Astrocyte (in vitro differentiated cells and primary cell): Measurements from ENCODE around the gene MUC6. TPM values are rescaled to one million over a fixed set of nuclear protein-coding genes. Genes with fewer than 3 reads are reported as not detected.

Experiments
- DNase-seq: peaks from one replicate; pipeline ENCODE4 v3.0.0-alpha.2; 2010; ENCODE audit warnings: low read depth
- FAIRE-seq: peaks from 2 replicates; lab custom pipeline; 2011; peaks lifted over from hg19 to GRCh38; lab: Jason Lieb, UNC
- H2AFZ ChIP-seq: 2 replicates; pipeline ENCODE4 v1.6.0; 2012; ENCODE audit warnings: low read depth, low read length, inconsistent platforms
- H3K27ac ChIP-seq: 2 replicates; pipeline ENCODE4 v1.5.1; 2011; ENCODE audit warnings: low read depth, low read length, inconsistent platforms
- H3K27me3 ChIP-seq: 2 replicates; pipeline ENCODE4 v1.6.0; 2011; ENCODE audit warnings: low read length, inconsistent platforms; ENCODE audit not compliant: insufficient read depth
- H3K36me3 ChIP-seq: 2 replicates; pipeline ENCODE4 v1.5.1; 2011; ENCODE audit warnings: low read length, inconsistent platforms; ENCODE audit not compliant: insufficient read depth
- H3K4me1 ChIP-seq: 2 replicates; pipeline ENCODE4 v1.5.1; 2011; ENCODE audit warnings: low read length, inconsistent platforms; ENCODE audit not compliant: insufficient read depth
- H3K4me2 ChIP-seq: 2 replicates; pipeline ENCODE4 v1.6.0; 2012; ENCODE audit warnings: low read length, inconsistent platforms
- H3K4me3 ChIP-seq: 2 replicates; pipeline ENCODE4 v1.5.1; 2011; ENCODE audit warnings: low read depth, mild to moderate bottlenecking, low read length, inconsistent platforms; ENCODE audit not compliant: insufficient read depth
- H3K79me2 ChIP-seq: 2 replicates; pipeline ENCODE4 v1.6.0; 2012; ENCODE audit warnings: mild to moderate bottlenecking, low read length, inconsistent platforms; ENCODE audit not compliant: insufficient read depth
- H3K9ac ChIP-seq: 2 replicates; pipeline ENCODE4 v1.6.0; 2012; ENCODE audit warnings: mild to moderate bottlenecking, low read length, inconsistent platforms
- H3K9me3 ChIP-seq: 2 replicates; pipeline ENCODE4 v1.5.1; 2012; ENCODE audit warnings: low read depth, mild to moderate bottlenecking, low read length, inconsistent platforms; ENCODE audit not compliant: insufficient read depth
- H4K20me1 ChIP-seq: 2 replicates; pipeline ENCODE4 v1.6.0; 2012; ENCODE audit warnings: low read length, inconsistent platforms; ENCODE audit not compliant: insufficient read depth
- H3K27ac Mint-ChIP-seq: one replicate; pipeline ENCODE4 v1.8.0; 2021; ENCODE audit warnings: mild to moderate bottlenecking, mixed read lengths; ENCODE audit not compliant: unreplicated experiment
- H3K27me3 Mint-ChIP-seq: one replicate; pipeline ENCODE4 v1.8.0; 2021; ENCODE audit warnings: low read depth, mixed read lengths; ENCODE audit not compliant: unreplicated experiment
- H3K36me3 Mint-ChIP-seq: one replicate; pipeline ENCODE4 v1.8.0; 2021; ENCODE audit warnings: low read depth, mixed read lengths; ENCODE audit not compliant: unreplicated experiment
- H3K4me1 Mint-ChIP-seq: one replicate; pipeline ENCODE4 v1.8.0; 2021; ENCODE audit warnings: low read depth, mixed read lengths; ENCODE audit not compliant: unreplicated experiment
- H3K4me3 Mint-ChIP-seq: one replicate; pipeline ENCODE4 v1.8.0; 2021; ENCODE audit warnings: mild to moderate bottlenecking, moderate library complexity, mixed read lengths; ENCODE audit not compliant: unreplicated experiment
- H3K9me3 Mint-ChIP-seq: one replicate; pipeline ENCODE4 v1.8.0; 2021; ENCODE audit warnings: mild to moderate bottlenecking, mixed read lengths; ENCODE audit not compliant: unreplicated experiment
- CTCF ChIP-seq: IDR thresholded peaks from 2 replicates; pipeline ENCODE4 v1.5.1; 2011; ENCODE audit warnings: low read depth, mild to moderate bottlenecking, inconsistent platforms, low read length, moderate library complexity; ENCODE audit not compliant: insufficient read depth
- EZH2 ChIP-seq: IDR thresholded peaks from 2 replicates; pipeline ENCODE4 v1.6.1; 2012; ENCODE audit warnings: mild to moderate bottlenecking, low read length, inconsistent platforms; ENCODE audit not compliant: insufficient read depth
- total RNA-seq: library from RNA; stranded (reverse); gene quantifications from 2 replicates; pipeline ENCODE4 v1.2.1, GENCODE V29; 2021

MUC6 gene
- total RNA-seq, 1 donor from 2014 or later = not detected

- H3K9me3 Mint-ChIP-seq = peaks cover 8% of the 10 kb centered on the region
- Histone ChIP-seq H3K27ac (no peak overlapping the region), H3K4me3 (no peak overlapping the region), H3K79me2 (peaks cover 15% of the 10 kb centered on the region), H3K4me2 (no peak overlapping the region), H3K27me3 (no peaks in the 10 kb centered on the region), H2AFZ (no peak overlapping the region), H3K9ac (no peak overlapping the region), H3K36me3 (no peaks in the 10 kb centered on the region), H4K20me1 (peaks cover 69% of the 10 kb centered on the region), H3K9me3 (no peaks in the 10 kb centered on the region), H3K4me1 (no peaks in the 10 kb centered on the region)
- no peak for TF ChIP-seq EZH2
- DNase-seq = no peak
- H3K27ac Mint-ChIP-seq = no peak overlapping the region
- H3K27me3 Mint-ChIP-seq = no peaks in the 10 kb centered on the region
- no peak overlapping the region for H3K4me3 Mint-ChIP-seq
- peaks cover 17% of the 10 kb centered on the region for H3K36me3 Mint-ChIP-seq
- no peak for FAIRE-seq
- H3K4me1 Mint-ChIP-seq = peaks cover 4% of the 10 kb centered on the region
Measured at GRCh38 chr11:1020211-1020905, 16.2 kb downstream of the MUC6 start.

GRCh38 chr11:1019321-1019910 is 17.1 kb downstream of the MUC6 start:
- H3K36me3 Mint-ChIP-seq = peaks cover 17% of the 10 kb centered on the region
- H3K4me1 Mint-ChIP-seq = peaks cover 4% of the 10 kb centered on the region
- TF ChIP-seq EZH2 = no peak
- TF ChIP-seq CTCF = no peak
- H3K27ac ChIP-seq = no peak overlapping the region
- no peaks in the 10 kb centered on the region for H3K27me3 ChIP-seq
- no peak overlapping the region for H3K4me2 ChIP-seq
- H3K4me3 ChIP-seq = no peak overlapping the region
- peaks cover 8% of the 10 kb centered on the region for H3K9me3 Mint-ChIP-seq
- no peak overlapping the region for H2AFZ ChIP-seq
- H3K36me3 ChIP-seq = no peaks in the 10 kb centered on the region
- H3K4me1 ChIP-seq = no peaks in the 10 kb centered on the region
- no peaks in the 10 kb centered on the region for H3K9me3 ChIP-seq
- no peak for FAIRE-seq
- H3K4me3 Mint-ChIP-seq = no peak overlapping the region
- no peaks in the 10 kb centered on the region for H3K27me3 Mint-ChIP-seq
- DNase-seq = no peak
- no peak overlapping the region for H3K9ac ChIP-seq
- peaks cover 71% of the 10 kb centered on the region for H4K20me1 ChIP-seq
- H3K79me2 ChIP-seq = peaks cover 15% of the 10 kb centered on the region
- no peak overlapping the region for H3K27ac Mint-ChIP-seq

- H3K4me1 Mint-ChIP-seq = peaks cover 4% of the 10 kb centered on the region
- no peak overlapping the region for H3K27ac Mint-ChIP-seq
- Histone ChIP-seq H3K4me1 (no peaks in the 10 kb centered on the region), H2AFZ (no peak overlapping the region), H3K27me3 (no peaks in the 10 kb centered on the region), H3K79me2 (peaks cover 15% of the 10 kb centered on the region), H3K4me2 (no peak overlapping the region), H3K4me3 (no peak overlapping the region), H3K9ac (no peak overlapping the region), H3K9me3 (no peaks in the 10 kb centered on the region), H3K27ac (no peak overlapping the region), H3K36me3 (no peaks in the 10 kb centered on the region), H4K20me1 (peaks cover 67% of the 10 kb centered on the region)
- no peak overlapping the region for H3K4me3 Mint-ChIP-seq
- no peaks in the 10 kb centered on the region for H3K27me3 Mint-ChIP-seq
- H3K36me3 Mint-ChIP-seq = peaks cover 17% of the 10 kb centered on the region
- no peak for TF ChIP-seq CTCF
- TF ChIP-seq EZH2 = no peak
- FAIRE-seq (no peak), DNase-seq (no peak)
- peaks cover 8% of the 10 kb centered on the region for H3K9me3 Mint-ChIP-seq
Measured at GRCh38 chr11:1018091-1018490, 18.4 kb downstream of the MUC6 start.
